ENCODE results near the gene LY86. TPM values are rescaled to one million over a fixed set of nuclear protein-coding genes. Genes with fewer than 3 reads are reported as not detected.
A peak's percentile ranks its signal among the peaks of the same experiment; 100 is the strongest.

Gene LY86
- polyA plus RNA-seq, 3 donors from 2014 or later, result 3.2 to 26.3 (median 17.1) TPM

GRCh38 chr6:6582131-6582530 is 6.4 kb upstream of the LY86 start:
- DNase-seq, result no peak
- Mint-ChIP-seq H3K9me3 (no peaks in the 10 kb centered on the region), H3K27me3 (ENCODE audit: low read depth in 3 of 3) (peaks cover 0 to 5% (median 3%) of the 10 kb centered on the region in 3 donors), H3K27ac (no peak overlapping the region), H3K4me3 (no peak overlapping the region), H3K36me3 (no peaks in the 10 kb centered on the region), H3K4me1 (peaks cover 8 to 13% of the 10 kb centered on the region in 2 donors)

DNA sequence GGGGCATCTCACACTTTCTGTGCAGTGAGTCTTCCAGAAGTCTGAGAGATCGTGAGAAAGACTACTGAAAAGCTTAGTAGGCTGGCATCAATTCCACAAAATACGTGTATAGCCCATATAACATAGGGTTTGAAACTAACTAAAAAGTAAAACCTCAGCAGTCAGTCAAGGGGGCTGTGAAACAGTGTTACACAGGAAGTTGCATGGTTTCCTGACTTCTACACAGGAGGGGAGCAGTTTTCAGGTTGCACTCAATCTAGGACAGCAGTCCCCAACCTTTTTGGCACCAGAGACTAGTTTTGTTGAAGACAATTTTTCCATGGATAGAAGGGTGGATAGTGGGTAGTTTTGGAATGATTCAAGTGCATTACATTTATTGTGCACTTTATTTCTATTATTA is 4.7 kb upstream of the LY86 start:
- Mint-ChIP-seq H3K27ac (peak overlapping the region in 1 of 6 donors; percentile 42), H3K27me3 (ENCODE audit: low read depth in 3 of 3) (peaks cover 0 to 5% (median 3%) of the 10 kb centered on the region in 3 donors), H3K36me3 (no peaks in the 10 kb centered on the region), H3K4me3 (peak overlapping the region in 2 of 5 donors; percentile 3 to 63), H3K4me1 (peaks cover 8 to 19% of the 10 kb centered on the region in 2 donors), H3K9me3 (no peaks in the 10 kb centered on the region)
- peak in 1 of 3 donors; percentile 27 for DNase-seq

- Mint-ChIP-seq H3K4me1 (peaks cover 10 to 25% of the 10 kb centered on the region in 2 donors), H3K27ac (no peak overlapping the region), H3K27me3 (ENCODE audit: low read depth in 3 of 3) (peaks cover 0 to 8% (median 5%) of the 10 kb centered on the region in 3 donors), H3K36me3 (no peaks in the 10 kb centered on the region), H3K4me3 (no peak overlapping the region), H3K9me3 (no peaks in the 10 kb centered on the region)
- no peak for DNase-seq
Measured at GRCh38 chr6:6584310-6585002, 4.1 kb upstream of the LY86 start.

DNA sequence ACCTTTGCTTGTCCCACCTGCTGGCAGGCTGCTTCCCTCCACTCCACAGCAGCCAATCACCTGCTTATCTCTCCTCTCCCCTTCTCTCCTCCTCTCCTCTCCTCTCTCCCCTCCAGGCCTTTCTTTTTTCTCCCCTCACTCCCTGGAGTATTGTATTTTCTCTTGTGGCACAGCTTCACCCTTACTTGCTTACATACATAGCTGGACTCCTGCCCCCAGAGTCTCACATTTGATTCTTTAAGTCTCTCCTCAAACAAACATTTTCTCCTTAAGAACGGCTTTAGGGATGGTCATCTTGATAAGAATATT is 3.6 kb upstream of the LY86 start:
- peaks cover 10 to 29% of the 10 kb centered on the region in 2 donors for H3K4me1 Mint-ChIP-seq
- H3K27ac Mint-ChIP-seq, result no peak overlapping the region
- peaks cover 0 to 8% (median 3%) of the 10 kb centered on the region in 3 donors for H3K27me3 Mint-ChIP-seq (ENCODE audit: low read depth in 3 of 3)
- H3K4me3 Mint-ChIP-seq, result no peak overlapping the region
- no peaks in the 10 kb centered on the region for H3K9me3 Mint-ChIP-seq
- DNase-seq, result no peak
- H3K36me3 Mint-ChIP-seq, result no peaks in the 10 kb centered on the region

DNA sequence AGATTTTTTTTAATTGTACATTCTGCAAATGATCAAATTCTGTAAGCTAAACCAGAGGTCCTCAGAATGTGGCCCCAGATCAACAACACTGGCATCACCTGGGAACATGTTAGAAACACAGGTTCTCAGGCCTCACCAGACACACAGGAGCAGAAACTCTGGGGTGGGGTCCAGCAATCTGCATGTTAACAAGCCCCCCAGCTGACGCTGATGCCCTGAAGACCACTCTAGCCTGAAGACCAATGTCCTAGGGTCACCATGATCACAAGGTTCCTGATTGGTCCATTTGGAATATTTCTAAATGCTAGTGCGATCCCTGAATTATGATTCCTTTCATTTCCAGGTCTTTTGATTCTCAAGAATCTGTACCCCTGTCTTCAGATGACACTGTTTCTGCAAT is 2.4 kb upstream of the LY86 start:
- Mint-ChIP-seq H3K4me3 (no peak overlapping the region), H3K27ac (no peak overlapping the region), H3K36me3 (no peaks in the 10 kb centered on the region), H3K9me3 (no peaks in the 10 kb centered on the region), H3K4me1 (peaks cover 14 to 38% of the 10 kb centered on the region in 2 donors), H3K27me3 (ENCODE audit: low read depth in 3 of 3) (peaks cover 0 to 6% (median 3%) of the 10 kb centered on the region in 3 donors)
- DNase-seq, result no peak

- H3K27ac Mint-ChIP-seq, result no peak overlapping the region
- DNase-seq, result no peak
- H3K4me3 Mint-ChIP-seq, result no peak overlapping the region
- peaks cover 21 to 45% of the 10 kb centered on the region in 2 donors for H3K4me1 Mint-ChIP-seq
- no peaks in the 10 kb centered on the region for H3K9me3 Mint-ChIP-seq
- H3K27me3 Mint-ChIP-seq (ENCODE audit: low read depth in 3 of 3), result peaks cover 0 to 6% (median 3%) of the 10 kb centered on the region in 3 donors
- no peaks in the 10 kb centered on the region for H3K36me3 Mint-ChIP-seq
Measured at GRCh38 chr6:6586671-6587526, 1.6 kb upstream of the LY86 start.

GRCh38 chr6:6587696-6588063 is 840 bp upstream of the LY86 start:
- no peaks in the 10 kb centered on the region for H3K36me3 Mint-ChIP-seq
- peaks cover 0 to 6% (median 4%) of the 10 kb centered on the region in 3 donors for H3K27me3 Mint-ChIP-seq (ENCODE audit: low read depth in 3 of 3)
- no peaks in the 10 kb centered on the region for H3K9me3 Mint-ChIP-seq
- H3K27ac Mint-ChIP-seq, result no peak overlapping the region
- peaks cover 29 to 53% of the 10 kb centered on the region in 2 donors for H3K4me1 Mint-ChIP-seq
- peak overlapping the region in 4 of 5 donors; percentile 2 to 40 (median 10) for H3K4me3 Mint-ChIP-seq
- no peak for DNase-seq

DNA sequence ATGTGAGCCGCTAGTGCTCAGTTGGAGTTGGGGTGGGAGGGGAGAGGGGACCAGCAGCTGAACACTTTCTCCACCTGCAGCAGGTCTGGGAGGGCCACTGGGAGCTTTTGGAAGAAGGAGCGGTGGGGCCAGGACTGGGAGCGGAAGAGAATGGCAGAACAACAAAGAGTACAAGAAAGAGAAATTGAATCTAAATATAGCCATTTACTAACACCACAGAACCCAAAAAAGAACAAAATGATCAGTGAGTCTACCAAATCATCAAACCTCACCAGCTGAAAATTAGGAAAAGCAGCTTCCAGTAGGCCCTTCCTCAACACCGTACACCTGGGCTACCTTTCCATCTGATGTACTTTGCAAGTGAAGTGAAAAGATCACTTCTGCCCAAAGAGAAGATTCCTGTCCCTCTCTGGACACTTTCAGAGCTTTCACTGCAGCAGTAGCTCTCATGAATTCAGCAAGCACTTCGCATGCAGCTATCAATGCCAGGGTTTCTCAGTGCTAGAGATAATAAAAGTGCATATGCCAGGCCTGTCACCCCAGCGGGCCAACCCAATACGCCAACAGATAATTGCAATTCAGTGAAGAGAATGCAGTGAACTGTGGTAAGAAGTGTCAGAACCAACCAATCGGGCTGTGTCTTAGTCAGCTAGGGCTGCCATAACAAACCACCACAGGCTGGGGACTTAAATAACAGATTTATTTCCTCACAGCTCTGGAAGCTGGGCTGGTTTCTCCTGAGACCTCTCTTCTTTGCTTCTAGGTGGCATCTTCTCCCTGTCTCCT is 597 bp downstream of the LY86 start:
- Mint-ChIP-seq H3K27ac (peak overlapping the region in 5 of 6 donors; percentile 45 to 82 (median 61)), H3K4me3 (peak overlapping the region in 4 of 5 donors; percentile 40 to 59 (median 56)), H3K9me3 (no peaks in the 10 kb centered on the region), H3K4me1 (peaks cover 30 to 53% of the 10 kb centered on the region in 2 donors), H3K27me3 (ENCODE audit: low read depth in 3 of 3) (peaks cover 0 to 6% (median 5%) of the 10 kb centered on the region in 3 donors), H3K36me3 (no peaks in the 10 kb centered on the region)
- DNase-seq, result peak in 1 of 3 donors; percentile 36

DNA sequence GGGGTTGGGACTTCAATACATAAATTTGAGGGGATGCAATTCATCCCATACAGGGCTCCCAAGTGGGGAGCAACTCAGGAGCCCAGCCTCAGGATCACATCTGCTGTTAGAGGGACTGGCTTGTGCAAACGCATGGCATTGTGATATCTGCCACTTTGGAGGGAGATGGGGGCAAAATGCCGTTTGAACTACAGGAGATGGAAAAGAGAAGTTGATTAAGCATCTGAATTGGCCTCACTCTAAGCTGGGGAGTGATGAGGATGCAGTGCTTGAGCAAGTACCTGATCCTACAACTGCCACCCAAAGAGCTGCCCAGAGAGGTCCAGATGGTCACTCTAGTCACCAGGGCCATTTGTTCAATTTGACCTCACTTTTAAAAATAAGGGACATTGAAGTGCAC is 2.0 kb downstream of the LY86 start:
- Mint-ChIP-seq H3K9me3 (no peaks in the 10 kb centered on the region), H3K36me3 (no peaks in the 10 kb centered on the region), H3K27me3 (ENCODE audit: low read depth in 3 of 3) (peaks cover 0 to 4% (median 2%) of the 10 kb centered on the region in 3 donors), H3K4me1 (peaks cover 28 to 49% of the 10 kb centered on the region in 2 donors), H3K4me3 (no peak overlapping the region), H3K27ac (peak overlapping the region in 3 of 6 donors; percentile 0 to 24 (median 5))
- no peak for DNase-seq

- peaks cover 0 to 4% (median 4%) of the 10 kb centered on the region in 3 donors for H3K27me3 Mint-ChIP-seq (ENCODE audit: low read depth in 3 of 3)
- peak; percentile 32 to 52 (median 40) for DNase-seq
- H3K4me1 Mint-ChIP-seq, result peaks cover 28 to 49% of the 10 kb centered on the region in 2 donors
- no peaks in the 10 kb centered on the region for H3K9me3 Mint-ChIP-seq
- H3K4me3 Mint-ChIP-seq, result peak overlapping the region in 4 of 5 donors; percentile 25 to 68 (median 30)
- peak overlapping the region; percentile 74 to 89 (median 80) for H3K27ac Mint-ChIP-seq
- no peaks in the 10 kb centered on the region for H3K36me3 Mint-ChIP-seq
Measured at GRCh38 chr6:6591778-6592465, 3.4 kb downstream of the LY86 start.

DNA sequence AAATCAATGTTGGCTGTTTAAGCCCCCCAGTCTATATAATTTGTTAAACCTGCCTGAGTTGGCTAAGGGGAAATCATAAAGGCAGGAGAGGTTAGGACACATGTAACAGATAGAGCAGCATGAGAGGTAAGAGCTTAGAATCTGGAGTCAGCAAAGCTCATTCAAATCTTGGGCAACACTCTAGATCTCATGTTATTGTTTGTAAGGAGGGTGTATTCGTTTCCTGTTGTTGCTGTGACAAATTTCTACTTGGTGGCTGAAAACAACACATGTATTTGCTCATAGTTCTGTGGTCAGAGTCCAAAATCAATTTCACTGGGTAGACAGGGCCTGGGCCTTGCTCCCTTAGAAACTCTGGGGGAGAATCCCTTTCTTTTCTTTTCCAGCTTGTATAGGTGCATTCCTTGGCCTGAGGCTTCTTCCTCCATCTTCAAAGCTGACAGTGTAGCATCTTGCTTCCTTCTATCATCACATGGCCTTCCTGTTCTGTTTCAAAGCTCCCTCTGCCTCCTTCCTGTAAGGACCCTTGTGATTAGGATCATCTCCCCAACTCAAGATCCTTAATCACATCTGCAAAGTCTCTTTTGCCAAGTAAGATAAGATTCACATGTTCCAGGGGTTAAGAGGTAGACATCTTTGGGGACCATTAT is 4.4 kb downstream of the LY86 start:
- Mint-ChIP-seq H3K9me3 (no peaks in the 10 kb centered on the region), H3K27ac (peak overlapping the region; percentile 70 to 89 (median 80)), H3K4me3 (peak overlapping the region in 3 of 5 donors; percentile 11 to 48 (median 27)), H3K36me3 (no peaks in the 10 kb centered on the region), H3K27me3 (ENCODE audit: low read depth in 3 of 3) (peaks cover 0 to 4% (median 4%) of the 10 kb centered on the region in 3 donors), H3K4me1 (peaks cover 28 to 49% of the 10 kb centered on the region in 2 donors)
- DNase-seq, result peak in 1 of 3 donors; percentile 29

GRCh38 chr6:6593867-6594468 is 5.4 kb downstream of the LY86 start:
- Mint-ChIP-seq H3K4me1 (peaks cover 27 to 41% of the 10 kb centered on the region in 2 donors), H3K36me3 (no peaks in the 10 kb centered on the region), H3K4me3 (no peak overlapping the region), H3K27me3 (ENCODE audit: low read depth in 3 of 3) (peaks cover 0 to 10% (median 3%) of the 10 kb centered on the region in 3 donors), H3K27ac (peak overlapping the region in 2 of 6 donors; percentile 22 to 81), H3K9me3 (no peaks in the 10 kb centered on the region)
- DNase-seq, result no peak

Data from immature natural killer cell (primary cell).